Mesenchymal stem cell (in vitro differentiated cells and primary cell): ENCODE measurements around the gene ZC3H7B.

Experiments used
- DNase-seq: peaks from one replicate; pipeline ENCODE4 v3.0.0-alpha.2; 2013
- H2AFZ ChIP-seq: one replicate; pipeline ENCODE4 v1.6.1; 2013; ENCODE audit warnings: low read depth, mild to moderate bottlenecking, control low read depth, inconsistent platforms, low read length, moderate library complexity
- H2AK5ac ChIP-seq: 2 replicates; pipeline ENCODE4 v1.6.1; 2013; ENCODE audit warnings: low read length, moderate library complexity, mild to moderate bottlenecking, inconsistent platforms; ENCODE audit not compliant: severe bottlenecking
- H2BK120ac ChIP-seq: one replicate; pipeline ENCODE4 v1.6.1; 2013; ENCODE audit warnings: low read depth, mild to moderate bottlenecking, inconsistent platforms, low read length, moderate library complexity
- H2BK12ac ChIP-seq, 2 experiments: one replicate each; pipeline ENCODE4 v1.6.1; 2013; ENCODE audit warnings: inconsistent platforms in 2 of 2, low read length in 2 of 2, mild to moderate bottlenecking in 2 of 2, moderate library complexity in 2 of 2, control low read depth in 1 of 2
- H2BK15ac ChIP-seq: one replicate; pipeline ENCODE4 v1.6.1; 2013; ENCODE audit warnings: mild to moderate bottlenecking, low read depth, inconsistent platforms; ENCODE audit not compliant: poor library complexity, severe bottlenecking
- H2BK5ac ChIP-seq: 2 replicates; pipeline ENCODE4 v1.6.1; 2013; ENCODE audit warnings: low read depth, mild to moderate bottlenecking, low read length, control low read depth, inconsistent platforms; ENCODE audit not compliant: poor library complexity, severe bottlenecking
- H3K14ac ChIP-seq, 2 experiments: one replicate each; pipeline ENCODE4 v1.6.1; 2013; ENCODE audit warnings: inconsistent platforms in 2 of 2, low read length in 2 of 2, control low read depth in 1 of 2, mild to moderate bottlenecking in 1 of 2, moderate library complexity in 1 of 2
- H3K18ac ChIP-seq, 2 experiments: one replicate each; pipeline ENCODE4 v1.6.1; 2013; ENCODE audit warnings: inconsistent platforms in 2 of 2, low read length in 2 of 2, control low read depth in 1 of 2, low read depth in 1 of 2, mild to moderate bottlenecking in 1 of 2
- H3K23ac ChIP-seq, 2 experiments: one replicate each; pipeline ENCODE4 v1.6.1; 2013; ENCODE audit warnings: inconsistent platforms in 2 of 2, low read length in 2 of 2, mild to moderate bottlenecking in 2 of 2, moderate library complexity in 2 of 2, control low read depth in 1 of 2
- H3K27ac ChIP-seq: 2 replicates; pipeline ENCODE4 v1.5.1; 2013; ENCODE audit warnings: mild to moderate bottlenecking, moderate library complexity, low read length, control low read depth, inconsistent platforms; ENCODE audit not compliant: poor library complexity, severe bottlenecking
- H3K27me3 ChIP-seq, 2 experiments: 2 replicates each; pipeline versions ENCODE4 v1.6.1 to v1.7.0; 2013; ENCODE audit warnings: low read length in 2 of 2, mild to moderate bottlenecking in 2 of 2, moderate library complexity in 2 of 2, control low read depth in 1 of 2, inconsistent platforms in 1 of 2; ENCODE audit not compliant: control insufficient read depth in 1 of 2, insufficient read depth in 1 of 2
- H3K36me3 ChIP-seq, 2 experiments: 2 replicates each; pipeline versions ENCODE4 v1.6.1 to v1.7.0; 2013; ENCODE audit warnings: low read length in 2 of 2, control low read depth in 1 of 2, inconsistent platforms in 1 of 2, low read depth in 1 of 2, mild to moderate bottlenecking in 1 of 2; ENCODE audit not compliant: insufficient read depth in 2 of 2, control insufficient read depth in 1 of 2
- H3K4ac ChIP-seq, 2 experiments: one replicate each; pipeline ENCODE4 v1.6.1; 2013; ENCODE audit warnings: inconsistent platforms in 2 of 2, low read length in 2 of 2, mild to moderate bottlenecking in 2 of 2, moderate library complexity in 2 of 2, control low read depth in 1 of 2, low read depth in 1 of 2
- H3K4me1 ChIP-seq: 2 replicates; pipeline ENCODE4 v1.6.1; 2013; ENCODE audit warnings: low read depth, low read length, control low read depth; ENCODE audit not compliant: control insufficient read depth, insufficient read depth
- H3K4me2 ChIP-seq: 2 replicates; pipeline ENCODE4 v1.6.1; 2013; ENCODE audit warnings: low read length, mild to moderate bottlenecking, inconsistent platforms; ENCODE audit not compliant: poor library complexity, severe bottlenecking
- H3K4me3 ChIP-seq, 2 experiments: 2 replicates each; pipeline versions ENCODE4 v1.5.1 to v1.7.0; 2013; ENCODE audit warnings: low read length in 2 of 2, mild to moderate bottlenecking in 2 of 2, control low read depth in 1 of 2, low read depth in 1 of 2; ENCODE audit not compliant: insufficient read depth in 1 of 2
- H3K79me1 ChIP-seq: replicated peaks from 2 replicates; pipeline ENCODE4 v1.6.1; 2013; ENCODE audit warnings: mild to moderate bottlenecking, control low read depth, low read length, inconsistent platforms; ENCODE audit not compliant: poor library complexity, severe bottlenecking
- H3K9ac ChIP-seq: 2 replicates; pipeline ENCODE4 v1.7.0; 2013; ENCODE audit warnings: mild to moderate bottlenecking, low read length, moderate library complexity
- H3K9me3 ChIP-seq: 2 replicates; pipeline ENCODE4 v1.7.0; 2013; ENCODE audit warnings: mild to moderate bottlenecking, low read length; ENCODE audit not compliant: control insufficient read depth
- H4K8ac ChIP-seq: one replicate; pipeline ENCODE4 v1.6.1; 2013; ENCODE audit warnings: inconsistent platforms, mild to moderate bottlenecking, low read length, moderate library complexity
- H4K91ac ChIP-seq: one replicate; pipeline ENCODE4 v1.6.1; 2013; ENCODE audit warnings: mild to moderate bottlenecking, low read length, inconsistent platforms
- WGBS: methylation state at CpG from one replicate; pipeline ENCODE4 v1.1.7; 2013; ENCODE audit warnings: mixed read lengths; 5-methylcytosine and 5-hydroxymethylcytosine counted together

The ZC3H7B gene

GRCh38 chr22:41333806-41334205, 32.5 kb downstream of the ZC3H7B start:
- Histone ChIP-seq H2AFZ (no peak overlapping the region), H3K4me1 (peaks cover 8% of the 10 kb centered on the region), H2BK15ac (no peak overlapping the region), H3K4ac (no peak overlapping the region), H2BK120ac (no peak overlapping the region), H3K9ac (no peak overlapping the region), H3K4me3 (no peak overlapping the region), H4K91ac (no peak overlapping the region), H3K27me3 (no peaks in the 10 kb centered on the region), H3K23ac (no peak overlapping the region), H3K9me3 (no peaks in the 10 kb centered on the region), H3K4me2 (no peak overlapping the region), H3K18ac (no peak overlapping the region), H2AK5ac (no peak overlapping the region), H2BK5ac (no peak overlapping the region), H2BK12ac (no peak overlapping the region), H3K14ac (no peak overlapping the region), H3K36me3 (peaks cover 69 to 75% of the 10 kb centered on the region in 2 experiments), H3K79me1 (peaks cover 10% of the 10 kb centered on the region), H4K8ac (no peak overlapping the region), H3K27ac (no peak overlapping the region)
- over 99% methylated on average over 3 of the region's 3 CpGs for WGBS
- DNase-seq, result no peak

GRCh38 chr22:41334215-41334614, 32.9 kb downstream of the ZC3H7B start:
- Histone ChIP-seq H2BK12ac (no peak overlapping the region), H3K4me1 (peaks cover 12% of the 10 kb centered on the region), H3K4me2 (no peak overlapping the region), H2BK120ac (no peak overlapping the region), H3K9me3 (no peaks in the 10 kb centered on the region), H3K27me3 (no peaks in the 10 kb centered on the region), H2AK5ac (no peak overlapping the region), H4K8ac (no peak overlapping the region), H3K4ac (no peak overlapping the region), H2AFZ (no peak overlapping the region), H3K27ac (no peak overlapping the region), H3K23ac (peak overlapping the region in 1 of 2 experiments; percentile 35), H2BK5ac (no peak overlapping the region), H3K36me3 (peaks cover 74 to 80% of the 10 kb centered on the region in 2 experiments), H2BK15ac (no peak overlapping the region), H3K18ac (no peak overlapping the region), H3K14ac (no peak overlapping the region), H3K9ac (no peak overlapping the region), H3K79me1 (peaks cover 10% of the 10 kb centered on the region), H3K4me3 (no peak overlapping the region), H4K91ac (no peak overlapping the region)
- no peak for DNase-seq
- 94% methylated on average over 3 of the region's 3 CpGs for whole genome bisulfite sequencing

- Histone ChIP-seq H3K9ac (no peak overlapping the region), H3K14ac (no peak overlapping the region), H3K4me3 (no peak overlapping the region), H2AFZ (no peak overlapping the region), H3K9me3 (no peaks in the 10 kb centered on the region), H4K91ac (no peak overlapping the region), H2BK5ac (no peak overlapping the region), H3K27me3 (no peaks in the 10 kb centered on the region), H3K4me1 (peaks cover 14% of the 10 kb centered on the region), H3K4ac (no peak overlapping the region), H3K79me1 (peaks cover 10% of the 10 kb centered on the region), H3K23ac (no peak overlapping the region), H3K36me3 (peaks cover 72 to 83% of the 10 kb centered on the region in 2 experiments), H4K8ac (no peak overlapping the region), H3K18ac (no peak overlapping the region), H2BK12ac (no peak overlapping the region), H2AK5ac (no peak overlapping the region), H3K4me2 (no peak overlapping the region), H2BK15ac (no peak overlapping the region), H3K27ac (no peak overlapping the region), H2BK120ac (no peak overlapping the region)
- no peak for DNase-seq
- 100% methylated on average over 9 of the region's 11 CpGs for WGBS
Observed at GRCh38 chr22:41334951-41335635, 33.8 kb downstream of the ZC3H7B start.

- H2BK5ac ChIP-seq, result no peak overlapping the region
- peak overlapping the region; percentile 21 for H3K9ac ChIP-seq
- H2BK120ac ChIP-seq, result no peak overlapping the region
- peaks cover 73 to 85% of the 10 kb centered on the region in 2 experiments for H3K36me3 ChIP-seq
- no peak for DNase-seq
- no peak overlapping the region for H3K4me2 ChIP-seq
- no peak overlapping the region for H3K4me3 ChIP-seq
- no peak overlapping the region for H4K8ac ChIP-seq
- H3K4ac ChIP-seq, result no peak overlapping the region
- no peaks in the 10 kb centered on the region for H3K27me3 ChIP-seq
- H2BK15ac ChIP-seq, result no peak overlapping the region
- no peak overlapping the region for H4K91ac ChIP-seq
- H3K23ac ChIP-seq, result no peak overlapping the region
- no peak overlapping the region for H3K27ac ChIP-seq
- H3K79me1 ChIP-seq, result peaks cover 11% of the 10 kb centered on the region
- no peak overlapping the region for H3K18ac ChIP-seq
- H2AK5ac ChIP-seq, result no peak overlapping the region
- peaks cover 19% of the 10 kb centered on the region for H3K4me1 ChIP-seq
- H2AFZ ChIP-seq, result no peak overlapping the region
- H3K9me3 ChIP-seq, result no peaks in the 10 kb centered on the region
- no peak overlapping the region for H3K14ac ChIP-seq
- H2BK12ac ChIP-seq, result no peak overlapping the region
- 95% methylated on average over 13 of the region's 14 CpGs for WGBS
Observed at GRCh38 chr22:41338614-41339212, 37.4 kb downstream of the ZC3H7B start.
